NCI-H2081 treated with DMSO at 0.1 percent for 48 hours (cell line): ENCODE measurements around the gene ARFGEF3.
"Not testable (repeated sequence)": the region's sequence is repeated elsewhere in the genome, so short reads cannot be mapped to it uniquely, and the experiment has no call there.

Experiments
- DNase-seq: peaks from one replicate; lab custom pipeline; 2025; lab: John Stamatoyannopoulos, UW

ARFGEF3 gene

GRCh38 chr6:138161338-138162110 lies at the start of gene ARFGEF3:
ARFGEF3 (plus strand) TSS chr6:138161939; CDS start chr6:138162087, 148 bp downstream.
- no peak for DNase-seq

GRCh38 chr6:138113588-138114210 lies 48.0 kb upstream of the ARFGEF3 start:
- DNase-seq, result no peak

- DNase-seq, result no peak
Measured at GRCh38 chr6:138115201-138115600, 46.5 kb upstream of the ARFGEF3 start.

GRCh38 chr6:138115877-138116660 lies 45.7 kb upstream of the ARFGEF3 start:
- no peak for DNase-seq

- no peak for DNase-seq
Measured at GRCh38 chr6:138116661-138116999, 45.1 kb upstream of the ARFGEF3 start.

GRCh38 chr6:138117376-138117914 lies 44.3 kb upstream of the ARFGEF3 start:
- DNase-seq, result no peak

GRCh38 chr6:138119229-138119628 lies 42.5 kb upstream of the ARFGEF3 start:
- not testable (repeated sequence) for DNase-seq

- DNase-seq, result no peak
Measured at GRCh38 chr6:138119976-138120375, 41.8 kb upstream of the ARFGEF3 start.

GRCh38 chr6:138124096-138124495 lies 37.6 kb upstream of the ARFGEF3 start:
- no peak for DNase-seq

GRCh38 chr6:138128096-138128495 lies 33.6 kb upstream of the ARFGEF3 start:
- DNase-seq, result no peak

GRCh38 chr6:138129190-138129589 lies 32.5 kb upstream of the ARFGEF3 start:
- DNase-seq, result no peak

GRCh38 chr6:138142806-138143205 lies 18.9 kb upstream of the ARFGEF3 start:
- DNase-seq, result no peak

- DNase-seq, result no peak
Measured at GRCh38 chr6:138145402-138145801, 16.3 kb upstream of the ARFGEF3 start.

GRCh38 chr6:138146544-138146943 lies 15.2 kb upstream of the ARFGEF3 start:
- no peak for DNase-seq

- DNase-seq, result no peak
Measured at GRCh38 chr6:138155443-138155842, 6.3 kb upstream of the ARFGEF3 start.

- no peak for DNase-seq
Measured at GRCh38 chr6:138157986-138158638, 3.6 kb upstream of the ARFGEF3 start.

- DNase-seq, result no peak
Measured at GRCh38 chr6:138159246-138159645, 2.5 kb upstream of the ARFGEF3 start.

GRCh38 chr6:138160329-138161087 lies 1.2 kb upstream of the ARFGEF3 start:
- DNase-seq, result no peak

GRCh38 chr6:138161088-138161337 lies 726 bp upstream of the ARFGEF3 start:
- DNase-seq, result no peak

GRCh38 chr6:138162111-138162954 lies 594 bp downstream of the ARFGEF3 start:
- no peak for DNase-seq
